H1 (cell line): ENCODE data around the gene LRRC9. TPM values are rescaled to one million over a fixed set of nuclear protein-coding genes. Genes with fewer than 3 reads are reported as not detected.

Experiments
- CTCF ChIA-PET: fragments of 300-600 bp; sonication (Branson Sonifier 250); formaldehyde crosslinking; loops from one replicate; lab custom pipeline; 2021; ENCODE audit not compliant: partially characterized antibody; lab: Charles Lee
- POLR2A ChIA-PET: fragments of 300-600 bp; sonication (Branson Sonifier 250); formaldehyde crosslinking; loops from one replicate; lab custom pipeline; 2021; ENCODE audit warnings: inconsistent platforms; ENCODE audit not compliant: partially characterized antibody; lab: Charles Lee
- DNase-seq, 2 experiments: peaks; one replicate each; pipeline versions ENCODE4 v3.0.0 to v3.0.0-alpha.2; 2010 to 2022; ENCODE audit warnings: low spot score in 2 of 2, low read depth in 1 of 2, mixed read lengths in 1 of 2
- FAIRE-seq: peaks from 2 replicates; lab custom pipeline; 2011; peaks lifted over from hg19 to GRCh38; lab: Jason Lieb, UNC
- H2AFZ ChIP-seq: 2 replicates; pipeline ENCODE4 v1.8.1; 2012; ENCODE audit warnings: low read length, inconsistent platforms
- H2AK5ac ChIP-seq: 2 replicates; pipeline ENCODE4 v1.6.1; 2013; ENCODE audit warnings: low read depth, low read length
- H2BK120ac ChIP-seq: replicated peaks from 2 replicates; pipeline ENCODE3; 2013; ENCODE audit warnings: low read depth, low read length, inconsistent platforms
- H2BK12ac ChIP-seq: 2 replicates; pipeline ENCODE4 v1.6.1; 2013; ENCODE audit warnings: low read depth, low read length
- H2BK15ac ChIP-seq: 2 replicates; pipeline ENCODE4 v1.6.1; 2013; ENCODE audit warnings: low read length
- H2BK20ac ChIP-seq: 2 replicates; pipeline ENCODE4 v1.6.1; 2013; ENCODE audit warnings: low read length
- H2BK5ac ChIP-seq: 2 replicates; pipeline ENCODE4 v1.6.1; 2013; ENCODE audit warnings: low read depth, low read length
- H3K14ac ChIP-seq: 2 replicates; pipeline ENCODE4 v1.6.1; 2013; ENCODE audit warnings: inconsistent platforms; ENCODE audit not compliant: insufficient read length
- H3K18ac ChIP-seq: 2 replicates; pipeline ENCODE4 v1.6.1; 2013; ENCODE audit warnings: low read length; ENCODE audit errors: extremely low read depth
- H3K23ac ChIP-seq: 2 replicates; pipeline ENCODE4 v1.6.1; 2013; ENCODE audit warnings: inconsistent platforms; ENCODE audit not compliant: insufficient read length
- H3K23me2 ChIP-seq: 2 replicates; pipeline ENCODE4 v1.6.1; 2013; ENCODE audit warnings: low read depth, low read length
- H3K27ac ChIP-seq: 2 replicates; pipeline ENCODE4 v1.6.1; 2011; ENCODE audit warnings: low read depth, low read length, inconsistent platforms
- H3K27me3 ChIP-seq, 4 experiments: replicated peaks in 1 of 4; 1 replicate in 1 of 4; 2 replicates in 3 of 4; pipeline versions ENCODE4 v1.6.1 to v1.8.1; 2011 to 2013; ENCODE audit warnings: low read length in 3 of 4, mild to moderate bottlenecking in 3 of 4, inconsistent platforms in 2 of 4, mixed read lengths in 2 of 4, moderate library complexity in 1 of 4; ENCODE audit not compliant: control insufficient read depth in 3 of 4, insufficient read depth in 3 of 4; ENCODE audit errors: extremely low read depth in 1 of 4
- H3K36me3 ChIP-seq, 4 experiments: 2 replicates each; pipeline versions ENCODE4 v1.6.1 to v1.8.1; 2011 to 2013; ENCODE audit warnings: mild to moderate bottlenecking in 4 of 4, low read length in 3 of 4, moderate library complexity in 2 of 4, control low read depth in 1 of 4, inconsistent platforms in 1 of 4; ENCODE audit not compliant: insufficient read depth in 4 of 4, control insufficient read depth in 2 of 4
- H3K4ac ChIP-seq: replicated peaks from 2 replicates; pipeline ENCODE3; 2013; ENCODE audit warnings: low read length, low read depth, mixed read lengths, inconsistent platforms; ENCODE audit not compliant: insufficient read length
- H3K4me1 ChIP-seq, 4 experiments: replicated peaks in 1 of 4; 1 replicate in 1 of 4; 2 replicates in 3 of 4; pipeline versions ENCODE4 v1.6.1 to v1.8.1; 2011 to 2013; ENCODE audit warnings: low read length in 3 of 4, inconsistent platforms in 2 of 4, mixed read lengths in 1 of 4; ENCODE audit not compliant: insufficient read depth in 4 of 4, control insufficient read depth in 3 of 4
- H3K4me2 ChIP-seq, 2 experiments: 2 replicates each; pipeline versions ENCODE4 v1.6.1 to v1.8.1; 2011 to 2013; ENCODE audit warnings: low read depth in 2 of 2, low read length in 2 of 2, control low read depth in 1 of 2, inconsistent platforms in 1 of 2, mild to moderate bottlenecking in 1 of 2; ENCODE audit not compliant: insufficient read depth in 1 of 2
- H3K4me3 ChIP-seq, 4 experiments: fragments of 200-600, 300-600 bp in 1 of 4; sonication (generic), shearing (Covaris generic), sonication (Bioruptor Twin) in 1 of 4; 2 replicates each; pipeline versions ENCODE4 v1.5.1 to v1.8.1; 2011 to 2016; ENCODE audit warnings: low read length in 4 of 4, low read depth in 3 of 4, control low read depth in 2 of 4, inconsistent platforms in 2 of 4, mild to moderate bottlenecking in 2 of 4, mixed read lengths in 1 of 4, moderate library complexity in 1 of 4; ENCODE audit not compliant: insufficient read depth in 2 of 4; ENCODE audit errors: extremely low read depth in 1 of 4
- H3K56ac ChIP-seq: replicated peaks from 2 replicates; pipeline ENCODE3; 2013; ENCODE audit warnings: low read depth, mild to moderate bottlenecking, mixed read lengths, low read length, inconsistent platforms; ENCODE audit not compliant: insufficient read length
- H3K79me1 ChIP-seq: 2 replicates; pipeline ENCODE4 v1.6.1; 2013; ENCODE audit warnings: low read depth, low read length, control low read depth
- H3K79me2 ChIP-seq, 2 experiments: 2 replicates each; pipeline versions ENCODE4 v1.6.1 to v1.8.1; 2012 to 2013; ENCODE audit warnings: low read length in 2 of 2, mild to moderate bottlenecking in 2 of 2, inconsistent platforms in 1 of 2; ENCODE audit not compliant: insufficient read depth in 2 of 2, control insufficient read depth in 1 of 2
- H3K9ac ChIP-seq, 4 experiments: replicated peaks in 1 of 4; 1 replicate in 1 of 4; 2 replicates in 3 of 4; pipeline versions ENCODE4 v1.6.1 to v1.8.1; 2011 to 2013; ENCODE audit warnings: low read depth in 3 of 4, low read length in 3 of 4, control low read depth in 2 of 4, mild to moderate bottlenecking in 2 of 4, moderate library complexity in 2 of 4, inconsistent platforms in 1 of 4; ENCODE audit errors: extremely low read depth in 1 of 4
- H3K9me3 ChIP-seq, 2 experiments: 2 replicates each; pipeline versions ENCODE4 v1.6.1 to v1.8.1; 2012 to 2013; ENCODE audit warnings: mild to moderate bottlenecking in 2 of 2, moderate library complexity in 2 of 2, control low read depth in 1 of 2, inconsistent platforms in 1 of 2, low read depth in 1 of 2, low read length in 1 of 2, mixed read lengths in 1 of 2; ENCODE audit not compliant: insufficient read depth in 2 of 2
- H4K20me1 ChIP-seq, 2 experiments: replicated peaks in 1 of 2; 2 replicates each; pipeline versions ENCODE3 to v1.8.1; 2011 to 2013; ENCODE audit warnings: inconsistent platforms in 2 of 2, low read length in 2 of 2, mild to moderate bottlenecking in 1 of 2; ENCODE audit not compliant: insufficient read depth in 2 of 2, control insufficient read depth in 1 of 2
- H4K5ac ChIP-seq: 2 replicates; pipeline ENCODE4 v1.6.1; 2013; ENCODE audit warnings: low read length, low read depth, mixed read lengths, inconsistent platforms; ENCODE audit not compliant: insufficient read length
- H4K8ac ChIP-seq: 2 replicates; pipeline ENCODE4 v1.8.0; 2013; ENCODE audit warnings: mild to moderate bottlenecking, moderate library complexity, low read length, inconsistent platforms; ENCODE audit not compliant: insufficient read depth; ENCODE audit errors: extremely low read depth
- H4K91ac ChIP-seq: replicated peaks from 2 replicates; pipeline ENCODE3; 2013; ENCODE audit warnings: low read length, mixed read lengths, inconsistent platforms; ENCODE audit not compliant: insufficient read length
- BACH1 ChIP-seq: IDR thresholded peaks from 2 replicates; pipeline ENCODE4 v1.6.1; 2012; ENCODE audit warnings: low read length, improper control_type of control experiment
- BCL11A ChIP-seq, 2 experiments: IDR thresholded peaks; one replicate each; pipeline ENCODE4 v1.6.1; 2011; ENCODE audit warnings: low read depth in 2 of 2, low read length in 2 of 2, mild to moderate bottlenecking in 2 of 2
- HDAC2 ChIP-seq, 2 experiments: fragments of 300-600 bp in 1 of 2; sonication (generic) in 1 of 2; IDR thresholded peaks; 2 replicates each; pipeline ENCODE4 v1.6.1; 2011 to 2012; ENCODE audit warnings: low read depth in 2 of 2, low read length in 2 of 2, mild to moderate bottlenecking in 2 of 2, moderate library complexity in 2 of 2, borderline replicate concordance in 1 of 2, inconsistent platforms in 1 of 2
- HDAC6 ChIP-seq: IDR thresholded peaks from one replicate; pipeline ENCODE4 v1.7.1; 2012; ENCODE audit warnings: low read depth, mild to moderate bottlenecking, inconsistent platforms, low read length, moderate library complexity
- JUND ChIP-seq: IDR thresholded peaks from 2 replicates; pipeline ENCODE4 v1.6.1; 2011; ENCODE audit warnings: mild to moderate bottlenecking, improper control_type of control experiment, low read length
- MAFK ChIP-seq: IDR thresholded peaks from 2 replicates; pipeline ENCODE4 v1.6.1; 2012; ENCODE audit warnings: low read depth, mild to moderate bottlenecking, improper control_type of control experiment, low read length
- POU5F1 ChIP-seq: IDR thresholded peaks from 2 replicates; pipeline ENCODE4 v1.6.1; 2011; ENCODE audit warnings: low read depth, mild to moderate bottlenecking, low read length, moderate library complexity
- RAD21 ChIP-seq, 2 experiments: IDR thresholded peaks in 1 of 2; conservative IDR thresholded peaks in 1 of 2; 2 replicates each; pipeline ENCODE4 v1.6.1; 2011; ENCODE audit warnings: low read depth in 2 of 2, low read length in 2 of 2, improper control_type of control experiment in 1 of 2, inconsistent platforms in 1 of 2, mild to moderate bottlenecking in 1 of 2, moderate library complexity in 1 of 2
- RFX5 ChIP-seq: IDR thresholded peaks from 2 replicates; pipeline ENCODE4 v1.6.1; 2011; ENCODE audit warnings: low read depth, low read length, improper control_type of control experiment, borderline replicate concordance
- RNF2 ChIP-seq: fragments of 200-900, 300-1000 bp; sonication (generic); IDR thresholded peaks from 2 replicates; pipeline ENCODE4 v1.7.1; 2016; ENCODE audit warnings: borderline replicate concordance, low read depth, mild to moderate bottlenecking, antibody characterized with exemption, low read length; ENCODE audit not compliant: poor library complexity, severe bottlenecking; ENCODE audit errors: missing control alignments
- SP2 ChIP-seq: IDR thresholded peaks from 2 replicates; pipeline ENCODE4 v1.6.1; 2012; ENCODE audit warnings: mild to moderate bottlenecking, low read length, inconsistent platforms
- TAF1 ChIP-seq: IDR thresholded peaks from 2 replicates; pipeline ENCODE4 v1.6.1; 2011; ENCODE audit warnings: mild to moderate bottlenecking, low read depth, low read length
- ZNF274 ChIP-seq: IDR thresholded peaks from 2 replicates; pipeline ENCODE4 v1.7.0; 2012; ENCODE audit warnings: low read length, borderline replicate concordance; ENCODE audit errors: extremely low read depth
- WGBS, 2 experiments: shearing (Covaris generic) in 1 of 2; methylation state at CpG; one replicate each; pipeline versions ENCODE4 v1.1.6 to v1.1.7; 2013 to 2015; ENCODE audit warnings: low lambda C conversion rate in 2 of 2, mixed read lengths in 2 of 2, inconsistent platforms in 1 of 2, low coverage in 1 of 2, missing lambda C conversion rate in 1 of 2; ENCODE audit not compliant: insufficient replicate concordance in 2 of 2, insufficient coverage in 1 of 2, insufficient read length in 1 of 2; ENCODE audit errors: extremely low coverage in 1 of 2, missing lambda C conversion rate in 1 of 2; 5-methylcytosine and 5-hydroxymethylcytosine counted together
- polyA plus RNA-seq, 7 experiments: library from polyadenylated mRNA; depleted of rRNA in 3 of 7; stranded (reverse) in 5 of 7; unstranded in 2 of 7; fragments of >200 nt in 5 of 7; fragments of 200-250 nt in 2 of 7; gene quantifications; 1 replicate in 5 of 7; 2 replicates in 1 of 7; 4 replicates in 1 of 7; pipeline versions ENCODE4 v1.2.1 to v1.2.3, GENCODE V29; 2011 to 2013; ENCODE audit warnings: missing spikeins in 2 of 7, mixed read lengths in 2 of 7
- total RNA-seq: library from RNA; stranded (reverse); fragmentation: NEBNext Ultra II Directional; extraction: Animal tissue kit (Norgen Biotek cat#: 25700); gene quantifications from 2 replicates; pipeline ENCODE4 v1.2.1, GENCODE V29; 2021
- TF ChIP-seq, protein P1 (sequence below): IDR thresholded peaks from 2 replicates; pipeline ENCODE4 v1.6.1; 2012; ENCODE audit warnings: inconsistent platforms

The LRRC9 gene
- total and polyA plus RNA-seq, 2 of the 8 experiments (the other 6 are each of a cell fraction or from before 2014, with no cell fraction given) = 0.12 to 0.84 TPM

GRCh38 chr14:60058087-60058486 is 138.1 kb downstream of the LRRC9 start:
- Histone ChIP-seq H4K5ac (no peak overlapping the region), H3K79me2 (no peaks in the 10 kb centered on the region), H3K27me3 (no peaks in the 10 kb centered on the region), H4K91ac (no peak overlapping the region), H3K9ac (no peak overlapping the region), H3K79me1 (no peaks in the 10 kb centered on the region), H2BK15ac (no peak overlapping the region), H4K20me1 (no peaks in the 10 kb centered on the region), H3K14ac (no peak overlapping the region), H3K4me1 (no peaks in the 10 kb centered on the region), H3K4ac (no peak overlapping the region)
- ChIA-PET CTCF (no interaction called here), POLR2A (no interaction called here)
- DNase-seq = no peak
- TF ChIP-seq TAF1 (no peak), RFX5 (no peak), BCL11A (IDR thresholded peaks at IDR 0.05; ENCODE audit: low read depth in 2 of 2, low read length in 2 of 2) (no peak), SP2 (no peak), RNF2 (no peak), MAFK (no peak), JUND (no peak), HDAC2 (IDR thresholded peaks at IDR 0.05; ENCODE audit: borderline replicate concordance in 1 of 2, low read depth in 2 of 2, low read length in 2 of 2) (no peak), BACH1 (no peak), RAD21 (IDR thresholded peaks at IDR 0.05 in 1 of 2, conservative IDR thresholded peaks at IDR 0.05 in 1 of 2; ENCODE audit: low read depth in 2 of 2, low read length in 2 of 2) (no peak), HDAC6 (no peak), POU5F1 (no peak), ZNF274 (no peak)
- TF ChIP-seq, protein P1, sequence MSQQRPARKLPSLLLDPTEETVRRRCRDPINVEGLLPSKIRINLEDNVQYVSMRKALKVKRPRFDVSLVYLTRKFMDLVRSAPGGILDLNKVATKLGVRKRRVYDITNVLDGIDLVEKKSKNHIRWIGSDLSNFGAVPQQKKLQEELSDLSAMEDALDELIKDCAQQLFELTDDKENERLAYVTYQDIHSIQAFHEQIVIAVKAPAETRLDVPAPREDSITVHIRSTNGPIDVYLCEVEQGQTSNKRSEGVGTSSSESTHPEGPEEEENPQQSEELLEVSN = no peak
- TF ChIP-seq, all 59 proteins: peak for 0
- H3K4me3 ChIP-seq = no peak overlapping the region
- H2BK120ac ChIP-seq = no peak overlapping the region
- H3K56ac ChIP-seq = no peak overlapping the region
- no peak overlapping the region for H2AK5ac ChIP-seq
- H2BK20ac ChIP-seq = no peak overlapping the region
- no peaks in the 10 kb centered on the region for H3K9me3 ChIP-seq
- H3K27ac ChIP-seq = no peak overlapping the region
- no peaks in the 10 kb centered on the region for H3K36me3 ChIP-seq
- H3K4me2 ChIP-seq = no peak overlapping the region
- no peak overlapping the region for H2BK12ac ChIP-seq
- H2AFZ ChIP-seq = no peak overlapping the region
- WGBS, 2 experiments = 89% methylated on average over 1 of the region's 1 CpG; no CpG with 5 or more reads in 1 of the 2 experiments
- no peak overlapping the region for H3K23ac ChIP-seq
- no peaks in the 10 kb centered on the region for H3K23me2 ChIP-seq
- no peak overlapping the region for H3K18ac ChIP-seq
- no peak overlapping the region for H2BK5ac ChIP-seq
- H4K8ac ChIP-seq = no peak overlapping the region
- FAIRE-seq = no peak
